SK-N-MC (cell line): ENCODE measurements around the gene SCYL1.

ENCODE experiments used
- EZH2 ChIP-seq: fragments of 200-600 bp; sonication (generic); IDR thresholded peaks from one replicate; pipeline ENCODE4 v1.6.1; 2017; ENCODE audit warnings: antibody characterized with exemption
- FOXP2 ChIP-seq: optimal IDR thresholded peaks from 2 replicates; pipeline ENCODE3; 2011; ENCODE audit warnings: mild to moderate bottlenecking, moderate library complexity; ENCODE audit not compliant: insufficient read depth; ENCODE audit errors: extremely low read length, control extremely low read depth
- POLR2AphosphoS5 ChIP-seq: IDR thresholded peaks from 2 replicates; pipeline ENCODE4 v1.6.1; 2012; ENCODE audit warnings: mild to moderate bottlenecking, low read depth, low read length, borderline replicate concordance

DNA sequence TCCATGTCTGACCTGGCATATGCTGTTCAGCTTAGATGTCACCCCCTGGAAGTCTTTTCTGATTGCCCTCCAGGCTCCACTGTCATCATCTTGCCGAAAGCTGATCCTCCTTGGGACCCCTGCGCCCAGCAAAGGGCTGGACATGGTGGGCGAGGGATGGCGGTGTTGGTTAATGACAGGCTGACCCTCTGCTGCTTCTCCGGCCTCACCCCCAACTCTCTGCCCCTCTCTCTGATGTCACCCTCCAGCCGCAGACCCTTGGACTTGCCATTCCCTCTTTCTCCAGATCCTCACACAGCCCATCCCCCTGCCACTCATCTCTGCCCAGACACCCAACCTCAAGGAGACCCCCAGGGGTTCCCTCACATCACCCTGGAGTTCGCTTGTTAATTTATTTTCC lies 53.3 kb downstream of the SCYL1 start:
- TF ChIP-seq EZH2, result no peak
- TF ChIP-seq POLR2AphosphoS5, result no peak
- TF ChIP-seq FOXP2, result no peak
